Bone marrow (tissue), 2 donors: ENCODE data around the gene NAALADL1.
"Not testable (repeated sequence)": the region's sequence is repeated elsewhere in the genome, so short reads cannot be mapped to it uniquely, and the experiment has no call there.

Experiments used
- DNase-seq, 2 donors: peaks; one replicate each; lab custom pipeline; 2025; lab: John Stamatoyannopoulos, UW

The NAALADL1 gene

DNA sequence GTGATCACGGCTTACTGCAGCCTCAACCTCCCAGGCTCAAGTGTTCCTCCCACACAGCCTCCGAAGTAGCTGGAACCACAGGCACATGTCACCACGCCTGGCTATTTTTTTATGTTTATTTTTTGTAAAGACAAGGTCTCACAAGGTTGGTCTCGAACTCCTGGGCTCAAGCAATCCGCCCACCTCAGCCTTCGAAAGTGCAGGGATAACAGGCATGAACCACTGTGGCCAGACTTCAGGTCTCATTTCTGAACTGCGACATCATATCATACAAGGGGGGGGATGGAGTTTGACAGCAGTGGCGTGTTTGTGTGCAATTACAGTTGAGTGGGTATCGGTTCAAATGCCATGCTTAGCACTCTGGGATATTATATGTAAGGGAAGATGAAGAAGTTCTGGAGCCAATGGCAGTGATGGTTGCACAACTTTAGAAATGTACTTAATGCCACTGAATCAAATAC lies 6.9 kb downstream of the NAALADL1 start:
- no peak for DNase-seq

DNA sequence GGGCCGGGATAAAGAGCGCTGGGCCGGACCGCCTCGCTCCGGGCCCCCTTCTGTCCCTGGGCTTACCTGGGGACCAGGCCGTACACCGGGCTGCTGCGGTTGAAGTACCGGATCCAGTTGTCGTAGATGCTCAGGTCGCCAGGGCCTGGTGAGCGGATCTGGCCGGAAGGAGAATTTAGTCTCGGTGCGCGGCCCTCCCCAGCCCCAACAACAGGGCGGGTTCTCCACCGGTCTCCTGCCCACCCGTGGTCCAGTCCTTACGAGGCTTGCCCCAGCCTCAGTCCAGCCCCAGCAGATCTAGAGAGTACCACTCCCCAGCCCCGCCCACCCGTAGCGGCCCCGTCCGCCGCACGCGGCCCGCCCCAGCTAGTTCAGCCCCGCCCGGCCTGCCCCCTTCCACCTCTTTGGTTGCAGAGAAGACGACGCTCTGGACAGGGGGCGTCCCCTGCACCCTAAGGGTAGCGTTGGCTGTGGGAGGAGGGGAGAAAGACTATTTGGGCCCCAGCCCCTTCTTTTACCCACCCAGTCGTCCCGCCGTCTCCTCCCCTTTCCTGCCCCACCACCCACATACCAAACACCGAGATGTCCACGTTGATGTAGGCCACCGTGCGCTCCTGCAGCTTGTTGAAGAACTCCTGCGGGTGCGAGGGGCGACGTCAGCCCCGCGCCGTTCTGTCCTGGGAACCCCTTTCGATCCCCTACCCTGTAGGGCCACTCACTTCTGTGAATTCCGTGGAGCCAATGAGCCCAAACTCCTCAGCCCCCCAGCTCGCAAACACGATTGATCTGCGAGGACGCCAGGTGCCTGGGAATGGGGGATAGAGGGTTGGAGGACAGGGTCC lies 10.6 kb downstream of the NAALADL1 start:
- peak in 1 of 2 donors; percentile 6 for DNase-seq

DNA sequence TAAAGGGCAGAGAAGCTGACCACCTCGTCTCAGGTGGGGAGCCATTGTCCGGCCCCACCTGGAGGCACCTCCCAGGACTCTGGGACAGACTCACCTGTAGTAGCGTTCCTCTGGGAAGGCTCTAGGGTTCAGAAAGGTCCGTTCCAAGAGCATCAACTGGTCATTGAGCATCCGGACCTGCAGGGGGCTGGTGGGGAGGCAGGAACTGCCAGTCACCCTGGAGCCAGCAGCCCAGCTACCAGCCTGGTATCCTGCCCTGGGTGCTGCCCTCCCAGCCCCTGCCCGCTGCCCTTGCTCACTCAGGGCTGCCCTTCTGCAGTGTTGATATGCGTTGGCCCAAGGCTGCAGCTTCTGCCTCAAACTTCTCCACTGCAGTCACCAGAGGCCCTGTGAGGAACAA lies 12.6 kb downstream of the NAALADL1 start:
- no peak for DNase-seq

DNA sequence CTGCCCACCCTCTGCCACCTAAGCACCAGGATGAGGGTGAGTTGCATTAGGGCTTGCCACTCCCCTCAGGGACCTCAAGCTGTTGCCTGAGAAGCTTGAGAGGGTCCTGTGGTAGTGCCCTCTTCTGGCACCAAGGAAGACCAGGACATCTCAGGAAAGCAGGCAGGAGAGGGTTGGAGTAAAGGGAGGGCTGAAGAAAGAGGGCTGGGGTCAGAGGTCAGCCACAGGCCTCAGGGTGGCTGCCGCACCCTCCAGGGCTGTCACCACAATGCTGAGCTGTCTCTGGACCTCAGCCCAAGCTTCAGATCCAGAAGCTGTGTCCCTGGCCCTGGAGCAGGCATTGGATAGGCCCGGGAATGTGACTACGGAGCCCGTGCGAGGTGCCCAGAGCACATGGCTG lies 13.3 kb downstream of the NAALADL1 start:
- DNase-seq: no peak

DNA sequence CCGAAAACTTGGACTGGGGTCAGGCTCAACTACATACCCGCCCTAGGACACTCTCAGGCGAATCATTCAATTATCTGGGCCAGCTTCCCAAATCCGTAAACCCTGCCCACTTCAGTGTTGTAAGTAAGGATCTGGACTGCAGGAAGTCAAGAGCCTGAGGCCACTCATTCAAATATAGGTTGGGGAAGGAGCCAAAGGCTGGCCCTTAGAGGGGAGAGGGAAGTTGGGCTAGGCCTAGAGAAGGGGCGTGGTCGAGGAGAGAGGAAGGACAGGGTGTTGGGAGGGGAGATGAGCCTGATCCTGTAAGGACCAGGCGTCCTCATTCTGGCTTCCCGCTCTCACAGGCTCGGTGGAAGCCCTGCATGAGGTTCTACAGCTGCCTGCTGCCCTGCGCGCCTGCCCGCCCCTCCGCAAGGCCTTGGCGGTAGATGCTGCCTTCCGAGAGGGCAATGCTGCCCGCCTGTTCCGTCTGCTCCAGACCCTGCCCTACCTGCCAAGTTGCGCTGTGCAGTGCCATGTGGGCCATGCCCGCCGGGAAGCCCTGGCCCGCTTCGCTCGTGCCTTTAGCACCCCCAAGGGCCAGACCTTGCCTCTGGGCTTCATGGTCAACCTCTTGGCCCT lies 14.4 kb downstream of the NAALADL1 start:
- DNase-seq: peak in 1 of 2 donors; percentile 8

DNA sequence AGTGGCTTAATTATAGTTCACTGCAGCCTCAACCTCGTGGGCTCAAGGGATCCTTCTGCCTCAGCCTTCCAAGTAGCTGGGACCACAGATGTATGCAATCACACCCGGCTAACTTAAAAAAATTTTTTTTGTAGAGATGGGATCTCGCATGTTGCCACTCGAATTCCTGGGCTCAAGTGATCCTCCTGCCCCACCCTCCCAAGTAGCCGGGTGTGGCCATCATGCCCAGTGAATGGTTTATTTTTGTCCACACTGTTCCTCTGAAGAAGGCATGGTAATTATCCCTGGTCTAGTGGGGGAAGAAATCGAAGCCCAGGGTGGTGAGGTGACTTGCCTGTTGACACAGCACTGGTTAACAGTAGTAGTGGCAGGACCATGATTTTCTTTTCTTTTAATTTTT lies 15.5 kb downstream of the NAALADL1 start:
- DNase-seq: no peak

DNA sequence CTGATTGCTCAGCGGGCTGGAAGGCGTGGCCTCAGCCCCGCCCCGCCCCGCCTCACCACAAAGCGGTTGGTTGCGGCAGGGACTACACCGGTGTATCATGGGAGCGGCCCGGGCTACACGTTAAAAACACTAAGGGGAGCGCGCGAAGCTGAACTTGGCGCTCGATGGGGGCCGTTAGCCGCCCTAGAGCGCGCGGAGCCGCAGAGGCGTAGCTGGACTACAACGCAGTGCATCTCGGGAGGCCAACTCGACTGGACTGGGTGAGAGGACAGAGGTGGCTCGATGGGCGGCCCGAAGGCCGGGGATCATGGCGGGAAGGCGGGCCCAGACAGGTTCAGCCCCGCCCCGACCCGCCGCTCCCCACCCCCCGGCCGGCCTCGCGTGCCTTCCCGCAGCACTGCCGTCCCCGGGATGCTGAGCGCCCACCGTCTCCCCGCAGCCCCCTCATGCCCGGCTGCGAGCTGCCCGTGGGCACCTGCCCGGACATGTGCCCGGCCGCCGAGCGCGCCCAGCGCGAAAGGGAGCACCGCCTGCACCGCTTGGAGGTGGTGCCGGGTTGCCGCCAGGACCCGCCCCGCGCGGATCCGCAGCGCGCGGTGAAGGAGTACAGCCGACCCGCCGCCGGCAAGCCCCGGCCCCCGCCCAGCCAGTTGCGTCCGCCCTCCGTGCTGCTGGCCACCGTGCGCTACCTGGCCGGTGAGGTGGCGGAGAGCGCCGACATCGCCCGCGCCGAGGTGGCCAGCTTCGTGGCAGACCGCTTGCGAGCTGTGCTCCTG lies 17.3 kb downstream of the NAALADL1 start, which contains the start of gene SAC3D1:
SAC3D1 (plus strand) TSS at position 364 of the 776 bp plus-strand sequence; CDS start at position 447, 83 bp downstream.
- peak; percentile 79 to 81 for DNase-seq

DNA sequence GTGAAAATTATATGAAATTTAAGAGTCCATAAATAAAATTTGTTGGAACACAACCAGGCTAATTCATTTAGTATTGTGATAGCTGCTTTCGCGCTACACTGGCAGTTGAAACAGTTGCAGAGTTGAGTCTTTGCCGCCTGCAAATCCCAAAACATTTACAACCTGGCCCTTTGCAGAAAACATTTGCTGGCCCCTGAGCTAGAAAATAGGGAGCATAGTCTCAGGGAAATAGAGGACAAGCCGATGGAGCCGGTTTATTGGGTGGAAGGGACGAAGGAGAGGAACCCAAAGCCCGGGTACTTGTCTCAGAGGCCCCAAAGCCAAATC lies 17.9 kb downstream of the NAALADL1 start:
- no peak for DNase-seq

DNA sequence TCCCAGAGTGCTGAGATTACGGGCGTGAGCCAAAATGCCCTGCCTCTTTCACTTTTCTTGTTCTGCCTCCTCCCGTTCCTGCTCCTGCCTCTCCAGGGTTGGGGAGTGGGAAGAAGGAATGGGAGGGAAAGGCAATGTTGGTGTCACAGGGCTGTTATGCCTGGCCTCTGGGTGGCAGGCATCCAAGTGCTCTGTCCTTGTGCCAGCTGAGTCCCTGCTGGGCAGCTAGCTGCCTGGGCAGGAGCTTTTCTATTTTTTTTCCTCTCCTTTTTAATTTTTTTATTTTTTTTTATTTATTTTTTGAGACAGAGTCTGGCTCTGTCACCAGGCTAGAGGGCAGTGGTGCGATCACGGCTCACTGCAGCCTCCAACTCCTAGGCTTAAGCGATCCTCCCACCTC lies 21.4 kb downstream of the NAALADL1 start:
- no peak for DNase-seq

DNA sequence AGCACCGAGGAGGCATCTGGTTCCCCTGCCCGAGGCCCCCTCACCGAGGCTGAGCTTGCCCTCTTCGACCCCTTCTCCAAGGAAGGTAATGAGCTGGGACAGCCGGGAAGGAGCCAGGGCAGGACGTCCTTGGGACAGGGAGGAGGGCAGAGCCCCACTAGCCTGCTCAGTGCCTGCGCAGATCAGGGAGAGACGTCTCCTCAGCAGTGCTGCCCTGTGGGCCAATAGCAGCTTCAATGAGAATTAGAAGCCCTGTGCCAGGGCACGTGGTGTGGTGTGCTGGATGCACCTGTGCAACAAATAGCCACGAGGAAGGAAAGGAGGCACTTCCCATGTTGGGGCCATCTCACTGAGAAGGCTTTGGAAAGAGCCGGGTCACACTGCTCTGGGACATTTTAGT lies 22.8 kb downstream of the NAALADL1 start:
- no peak for DNase-seq

DNA sequence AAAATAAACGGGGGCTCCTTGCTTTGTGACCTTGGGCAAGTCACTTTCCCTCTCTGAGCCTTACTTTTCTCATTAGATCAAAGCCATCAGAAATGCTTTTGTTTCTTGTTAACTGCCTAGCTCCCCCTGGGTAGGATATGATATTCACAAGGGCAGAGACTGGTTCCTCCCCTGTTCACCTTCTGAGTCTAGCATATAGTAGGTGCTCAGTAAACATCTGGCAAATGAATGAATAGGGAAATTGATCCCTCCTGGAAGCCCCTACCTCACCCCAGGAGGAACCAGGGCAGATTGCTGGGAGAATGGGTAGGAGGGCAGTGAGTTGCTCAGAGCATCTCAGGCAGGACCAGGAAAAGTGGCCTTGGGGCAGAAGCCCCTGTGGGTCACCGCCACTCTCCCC lies 23.9 kb downstream of the NAALADL1 start:
- no peak for DNase-seq

DNA sequence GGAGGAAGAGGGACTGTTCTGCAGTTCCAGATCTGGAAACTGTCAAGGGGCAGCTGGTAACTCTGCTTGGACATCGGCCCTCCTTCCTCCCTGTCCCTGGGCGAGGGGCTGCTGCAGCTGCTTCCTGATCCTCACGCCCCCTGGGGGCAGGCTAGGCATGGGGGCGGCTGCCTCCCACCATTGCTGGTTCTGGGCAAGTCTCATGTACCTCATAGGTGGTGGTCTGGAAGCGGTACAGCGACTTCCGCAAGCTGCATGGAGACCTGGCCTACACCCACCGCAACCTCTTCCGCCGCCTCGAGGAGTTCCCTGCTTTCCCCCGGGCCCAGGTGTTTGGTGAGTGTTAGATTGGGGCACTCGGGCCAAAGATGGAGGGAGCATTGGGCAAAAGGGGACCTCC lies 26.1 kb downstream of the NAALADL1 start:
- DNase-seq: no peak

DNA sequence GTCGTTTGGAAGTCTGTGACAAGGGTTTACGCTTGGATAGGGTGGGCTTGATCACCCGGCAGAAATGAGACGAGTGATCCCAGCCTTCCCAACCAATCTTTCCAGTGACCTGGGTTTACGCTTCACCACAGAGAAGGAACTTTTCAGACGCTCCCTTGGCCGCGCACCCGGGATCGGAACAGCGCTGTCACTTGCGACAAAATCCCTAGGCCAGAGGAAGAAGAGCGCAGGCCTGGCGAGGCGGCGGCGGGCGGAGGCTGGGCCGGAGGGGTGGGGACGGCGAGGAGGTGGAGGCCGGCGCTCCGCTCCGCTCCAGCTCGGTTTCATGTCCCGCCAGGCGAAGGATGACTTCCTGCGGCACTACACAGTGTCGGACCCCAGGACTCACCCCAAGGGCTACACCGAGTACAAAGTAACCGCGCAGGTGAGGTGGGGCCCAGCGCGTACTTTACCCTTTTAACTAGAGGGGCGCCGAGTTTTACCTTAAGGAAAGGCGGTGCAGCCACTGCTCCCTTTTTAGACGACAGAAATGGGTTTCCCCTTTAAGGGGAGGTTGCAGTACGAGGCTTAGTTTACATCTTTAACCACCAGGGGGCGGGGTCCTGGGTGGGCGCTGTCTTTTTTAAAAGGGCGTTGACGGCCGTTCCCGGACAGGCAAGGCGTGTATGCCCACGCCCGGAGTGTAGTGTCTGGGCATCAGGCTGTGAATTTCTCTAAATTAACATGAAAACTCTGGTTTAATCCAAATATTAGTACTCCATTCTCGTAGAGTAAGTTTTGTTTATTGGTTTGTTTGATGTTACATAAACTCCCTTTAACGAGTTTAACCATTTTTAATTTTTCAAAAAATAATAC lies 30.9 kb downstream of the NAALADL1 start, which contains the start of gene SNX15:
SNX15 (plus strand) TSS at position 227 of the 855 bp plus-strand sequence; CDS start at position 326, 99 bp downstream.
- DNase-seq: peak; percentile 83 to 96

DNA sequence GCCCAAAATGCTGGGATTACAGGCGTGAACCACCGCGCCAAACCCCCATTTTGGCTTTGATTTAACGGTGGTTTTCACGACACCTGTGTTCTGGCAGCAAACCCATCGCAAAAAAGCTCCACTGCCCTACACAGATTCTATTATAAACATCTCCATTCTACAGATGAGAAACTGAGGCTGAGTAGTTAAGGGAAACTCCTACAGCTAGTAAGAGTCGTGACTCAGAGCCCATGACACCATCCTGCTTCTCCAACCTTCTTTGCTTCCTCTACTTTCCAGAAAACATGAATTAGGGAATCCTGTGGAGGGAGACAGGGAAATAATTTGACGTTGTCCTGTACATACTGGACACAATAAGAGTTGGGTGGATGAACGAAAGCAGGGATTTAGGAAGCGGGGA lies 31.5 kb downstream of the NAALADL1 start:
- DNase-seq: no peak

DNA sequence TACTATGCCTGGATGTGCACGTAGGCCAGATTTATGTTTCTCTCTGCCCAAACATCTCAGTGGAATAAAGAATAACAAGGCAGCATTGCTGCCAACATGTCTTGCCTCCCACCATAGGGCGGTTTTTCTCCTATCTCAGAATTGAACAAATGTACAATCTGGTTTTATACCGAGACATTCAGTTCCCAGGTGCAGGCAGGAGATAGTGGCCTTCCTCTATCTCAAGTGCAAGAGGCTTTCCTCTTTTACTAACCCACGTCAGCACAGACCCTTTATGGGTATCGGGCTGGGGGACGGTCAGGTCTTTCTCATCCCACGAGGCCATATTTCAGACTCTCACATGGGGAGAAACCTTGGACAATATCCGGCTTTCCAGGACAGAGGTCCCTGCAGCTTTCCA lies 34.9 kb downstream of the NAALADL1 start:
- DNase-seq: not testable (repeated sequence)

DNA sequence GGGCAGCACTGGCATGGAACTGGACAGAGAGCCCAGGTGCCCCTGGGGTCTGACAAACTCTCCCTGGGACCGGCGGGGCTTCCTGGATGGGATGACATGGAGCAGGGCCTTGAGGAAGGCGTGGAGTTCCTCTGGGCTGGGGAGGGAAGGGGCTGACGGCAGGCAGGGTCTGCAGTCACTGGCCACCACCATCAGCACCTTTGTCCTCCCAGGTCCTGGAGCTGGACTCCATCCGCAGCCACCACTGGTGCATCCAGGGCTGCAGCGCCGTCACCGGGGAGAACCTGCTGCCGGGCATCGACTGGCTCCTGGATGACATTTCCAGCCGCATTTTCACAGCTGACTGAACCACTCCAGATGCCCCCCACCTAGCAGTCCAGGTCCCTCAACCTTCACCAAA lies 36.8 kb downstream of the NAALADL1 start:
- no peak for DNase-seq

DNA sequence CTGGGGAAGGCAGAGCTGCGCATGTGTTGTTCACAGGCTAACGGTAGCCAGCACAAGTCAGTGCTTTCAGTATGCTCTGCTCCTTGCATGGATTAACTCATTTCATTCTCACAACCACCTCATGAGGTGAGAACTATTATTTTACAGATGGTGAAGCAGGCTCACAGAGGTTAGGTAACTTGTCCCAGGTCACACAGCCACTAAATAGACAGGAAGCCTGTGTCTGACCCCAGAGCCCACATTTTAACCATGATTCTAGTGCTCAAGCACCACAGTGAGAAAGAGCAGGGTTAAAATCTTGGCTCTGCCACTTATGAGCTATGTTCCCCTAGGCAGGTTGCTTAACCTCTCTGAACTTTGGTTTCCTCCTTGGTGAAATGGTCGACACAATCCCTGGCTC lies 37.4 kb downstream of the NAALADL1 start:
- DNase-seq: no peak

DNA sequence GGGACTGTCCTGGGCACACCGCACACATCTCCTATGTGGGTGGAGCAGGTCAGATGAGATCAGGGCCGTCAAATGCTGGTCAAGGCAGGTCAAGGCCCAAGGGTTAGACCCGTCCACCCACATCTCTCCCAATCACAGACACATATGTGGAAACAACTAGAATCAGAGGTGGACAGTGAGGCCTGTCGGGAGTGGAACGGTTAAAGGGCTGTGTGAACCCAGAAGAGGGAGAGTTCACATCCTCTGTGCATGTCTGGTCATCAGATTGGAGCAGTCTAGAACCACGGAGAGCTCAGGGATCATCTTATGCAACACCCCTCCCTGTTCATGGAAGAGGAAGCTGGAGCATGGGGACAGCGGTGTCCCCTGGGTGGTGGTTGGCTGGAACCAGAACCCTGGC lies 38.5 kb downstream of the NAALADL1 start:
- DNase-seq: no peak

DNA sequence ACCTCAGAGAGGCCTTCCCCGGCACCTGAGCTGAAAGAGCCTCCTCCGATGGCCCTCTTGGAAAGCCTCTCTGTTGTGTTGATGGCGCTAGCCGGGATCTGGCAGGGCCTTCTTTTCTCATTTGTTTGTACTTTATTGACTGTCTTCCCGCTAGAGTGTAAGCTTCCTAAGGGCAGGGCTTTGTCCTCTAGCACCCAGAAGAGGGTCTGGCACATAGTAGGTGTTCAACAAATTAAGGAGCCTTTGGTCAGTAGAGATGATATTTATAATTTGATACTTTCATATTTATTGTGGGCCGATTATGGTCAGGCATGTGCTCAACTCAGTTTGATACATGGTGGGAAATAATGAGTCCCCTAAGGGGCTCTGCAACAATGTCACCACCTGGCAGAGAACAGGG lies 40.4 kb downstream of the NAALADL1 start:
- DNase-seq: no peak

DNA sequence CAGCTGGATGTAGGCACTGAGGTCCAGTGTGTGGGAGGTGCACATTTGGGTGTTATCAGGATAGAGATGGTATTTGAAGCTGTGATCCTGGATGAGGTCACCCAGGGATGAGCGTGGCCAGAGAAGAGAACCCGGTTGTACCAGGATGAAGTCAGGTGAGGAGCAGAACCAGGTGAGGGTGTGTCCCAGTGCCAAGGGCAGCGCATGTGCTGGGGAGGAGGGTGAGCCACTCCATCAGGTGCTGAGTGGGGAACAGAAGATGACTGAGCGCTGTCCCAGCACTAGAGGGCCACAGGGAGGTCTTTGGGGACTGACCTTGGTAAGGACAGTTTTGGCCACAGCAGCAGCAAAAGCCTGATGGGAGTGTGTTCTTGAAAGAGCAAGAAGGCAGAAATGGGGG lies 41.6 kb downstream of the NAALADL1 start:
- DNase-seq: no peak

DNA sequence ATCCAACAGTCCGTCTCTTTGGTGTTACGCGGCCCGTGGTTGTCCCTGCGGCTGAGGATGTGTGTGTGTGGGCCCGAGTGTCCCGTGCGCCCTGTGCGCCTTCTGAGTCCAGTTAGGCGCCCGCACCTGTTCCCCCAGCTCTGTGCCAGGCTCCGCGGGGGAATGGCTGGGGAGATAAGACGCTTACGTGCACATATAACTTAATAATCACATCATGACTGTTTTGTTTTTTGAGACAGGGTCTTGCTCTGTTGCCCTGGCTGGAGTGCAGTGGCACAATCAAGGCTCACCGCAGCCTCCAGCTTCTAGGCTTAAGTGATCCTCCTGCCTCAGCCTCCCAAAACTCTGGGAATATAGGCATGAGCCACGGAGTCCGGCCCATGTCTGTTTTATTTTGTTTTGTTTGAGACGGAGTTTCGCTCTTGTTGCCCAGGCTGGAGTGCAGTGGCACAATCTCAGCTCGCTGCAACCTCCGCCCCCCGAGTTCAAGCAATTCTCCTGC lies 43.6 kb downstream of the NAALADL1 start:
- DNase-seq: no peak
